ENCODE results near the gene CDC42EP2. TPM values are rescaled to one million over a fixed set of nuclear protein-coding genes. Genes with fewer than 3 reads are reported as not detected.

Gene CDC42EP2, protein sequence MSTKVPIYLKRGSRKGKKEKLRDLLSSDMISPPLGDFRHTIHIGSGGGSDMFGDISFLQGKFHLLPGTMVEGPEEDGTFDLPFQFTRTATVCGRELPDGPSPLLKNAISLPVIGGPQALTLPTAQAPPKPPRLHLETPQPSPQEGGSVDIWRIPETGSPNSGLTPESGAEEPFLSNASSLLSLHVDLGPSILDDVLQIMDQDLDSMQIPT
- total RNA-seq (2022; extraction: Qiagen RNA extraction; ENCODE audit: low read depth): 14.5 to 16.5 TPM (median 14.8 TPM) in 5 replicates

DNA sequence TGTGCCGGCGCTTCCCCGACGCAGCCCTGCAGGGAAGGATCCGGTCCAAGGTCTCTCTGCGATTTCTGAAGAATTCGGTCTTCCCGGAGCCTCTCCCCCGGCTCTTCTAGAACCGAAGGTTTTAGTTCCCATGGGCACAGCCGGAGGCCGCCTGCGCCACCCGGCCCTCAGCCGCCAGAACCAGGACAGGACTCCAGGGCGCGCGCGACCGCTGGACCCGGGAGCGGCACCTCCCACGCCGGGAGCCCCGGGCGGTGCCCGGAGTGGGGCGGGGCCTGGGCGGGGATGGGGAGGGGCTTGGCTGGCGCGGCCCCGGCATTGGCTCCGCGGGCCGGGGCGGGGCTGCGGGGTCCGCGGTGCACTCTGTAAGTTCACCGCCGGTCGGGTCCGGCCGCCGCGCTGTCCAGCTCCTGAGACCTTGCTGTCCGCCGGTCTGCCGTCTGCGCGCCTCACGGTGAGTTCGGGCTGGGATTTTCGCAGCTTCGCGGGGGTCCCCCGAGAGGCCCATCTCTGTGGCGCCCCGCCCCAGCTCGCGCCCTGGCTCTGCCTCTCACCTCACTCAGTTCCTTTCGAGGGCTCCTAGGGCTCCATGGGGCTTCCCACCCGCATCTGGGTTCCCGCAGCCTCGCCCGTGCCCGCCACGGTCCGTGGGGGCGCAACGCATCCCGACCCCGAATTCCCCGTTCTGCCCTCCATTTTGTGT lies at the start of gene CDC42EP2:
TSS of gene CDC42EP2 (plus strand) at position 366 of the 703 bp plus-strand sequence. CDS start 6,033 bp downstream, outside the sequence.

DNA sequence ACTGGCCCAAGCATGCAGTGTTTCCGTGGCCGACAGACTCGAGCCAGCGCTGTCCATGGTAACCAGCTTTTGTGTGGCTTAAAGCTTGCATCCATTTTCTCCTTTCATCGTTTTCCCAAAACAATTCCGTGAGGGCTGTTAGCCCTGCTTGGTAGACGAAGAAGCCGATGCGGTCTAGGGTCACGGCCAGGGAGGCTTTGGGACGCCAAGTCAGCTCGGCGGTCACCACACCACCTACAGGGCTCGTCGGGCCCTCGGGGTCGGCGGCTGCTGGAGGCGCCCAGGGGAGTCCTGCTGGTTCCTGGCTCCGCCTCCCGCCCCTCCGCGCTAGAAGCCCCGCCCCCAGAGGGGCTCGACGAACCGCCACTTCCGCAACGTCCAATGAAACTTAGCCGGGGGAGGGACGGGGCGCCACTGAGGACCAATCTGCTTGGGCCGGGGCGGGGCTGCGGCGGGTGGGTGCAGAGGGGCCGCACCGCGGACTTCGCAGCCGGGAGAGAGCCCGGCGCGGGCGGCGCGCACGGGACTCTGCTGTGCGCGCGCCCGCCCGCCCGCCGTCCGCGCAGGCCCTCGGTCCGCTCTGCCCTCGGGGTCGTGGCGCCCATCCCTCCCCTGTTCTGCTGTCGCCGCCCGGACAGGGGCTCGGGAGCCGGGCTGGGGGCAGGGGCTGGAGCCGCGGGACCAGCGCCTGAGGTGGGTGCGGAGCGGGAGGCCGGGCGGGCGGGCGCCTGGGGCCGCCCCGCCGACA lies 39.8 kb downstream of the CDC42EP2 start, which contains the start of gene TIGD3:
TSS of gene TIGD3 (plus strand) at position 487 of the 748 bp plus-strand sequence. CDS start 1,058 bp downstream, outside the sequence.

Other genes starting within 250 kb of the CDC42EP2 start
- gene CDCA5, start 230.8 kb upstream of the CDC42EP2 start, total RNA-seq (2022; extraction: Qiagen RNA extraction; ENCODE audit: low read depth): 60.5 to 75.2 TPM (median 71.6 TPM) in 5 replicates
- 28.5 to 35.4 TPM (median 33.5 TPM) in 5 replicates for gene ZFPL1, start 230.6 kb upstream of the CDC42EP2 start, total RNA-seq (2022; extraction: Qiagen RNA extraction; ENCODE audit: low read depth)
- gene VPS51, start 218.7 kb upstream of the CDC42EP2 start, total RNA-seq (2022; extraction: Qiagen RNA extraction; ENCODE audit: low read depth): 51.6 to 68.1 TPM (median 56.0 TPM) in 5 replicates
- gene TM7SF2, start 203.0 kb upstream of the CDC42EP2 start, total RNA-seq (2022; extraction: Qiagen RNA extraction; ENCODE audit: low read depth): 4.6 to 9.0 TPM (median 6.1 TPM) in 5 replicates
- 13.2 to 23.0 TPM (median 20.9 TPM) in 5 replicates for gene ZNHIT2, start 197.2 kb upstream of the CDC42EP2 start, total RNA-seq (2022; extraction: Qiagen RNA extraction; ENCODE audit: low read depth)
- gene FAU, start 192.7 kb upstream of the CDC42EP2 start, total RNA-seq (2022; extraction: Qiagen RNA extraction; ENCODE audit: low read depth): 836 to 988 TPM (median 969 TPM) in 5 replicates
- 76.2 to 80.9 TPM (median 77.4 TPM) in 5 replicates for gene MRPL49, start 192.5 kb upstream of the CDC42EP2 start, total RNA-seq (2022; extraction: Qiagen RNA extraction; ENCODE audit: low read depth)
- gene SYVN1, start 180.3 kb upstream of the CDC42EP2 start, total RNA-seq (2022; extraction: Qiagen RNA extraction; ENCODE audit: low read depth): 31.0 to 44.6 TPM (median 42.1 TPM) in 5 replicates
- gene SPDYC, start 144.6 kb upstream of the CDC42EP2 start, total RNA-seq (2022; extraction: Qiagen RNA extraction; ENCODE audit: low read depth): not detected in 5 replicates
- 96.7 to 116 TPM (median 104 TPM) in 5 replicates for gene CAPN1, start 132.9 kb upstream of the CDC42EP2 start, total RNA-seq (2022; extraction: Qiagen RNA extraction; ENCODE audit: low read depth)
- 14.1 to 19.3 TPM (median 15.7 TPM) in 5 replicates for gene POLA2, start 52.9 kb upstream of the CDC42EP2 start, total RNA-seq (2022; extraction: Qiagen RNA extraction; ENCODE audit: low read depth)
- 39.6 to 46.0 TPM (median 41.1 TPM) in 5 replicates for gene DPF2, start 19.0 kb downstream of the CDC42EP2 start, total RNA-seq (2022; extraction: Qiagen RNA extraction; ENCODE audit: low read depth)
- 0.65 to 1.00 TPM (median 0.86 TPM) in 5 replicates for gene TIGD3, start 39.9 kb downstream of the CDC42EP2 start, total RNA-seq (2022; extraction: Qiagen RNA extraction; ENCODE audit: low read depth)
- gene SLC25A45, start 67.8 kb downstream of the CDC42EP2 start, total RNA-seq (2022; extraction: Qiagen RNA extraction; ENCODE audit: low read depth): 10.5 to 12.9 TPM (median 11.5 TPM) in 5 replicates
- gene FRMD8, start 71.8 kb downstream of the CDC42EP2 start, total RNA-seq (2022; extraction: Qiagen RNA extraction; ENCODE audit: low read depth): 42.5 to 52.5 TPM (median 51.4 TPM) in 5 replicates
- gene NEAT1, start 107.9 kb downstream of the CDC42EP2 start, total RNA-seq (2022; extraction: Qiagen RNA extraction; ENCODE audit: low read depth): 133 to 221 TPM (median 217 TPM) in 5 replicates
- 47.2 to 76.6 TPM (median 61.1 TPM) in 5 replicates for gene MALAT1, start 184.2 kb downstream of the CDC42EP2 start, total RNA-seq (2022; extraction: Qiagen RNA extraction; ENCODE audit: low read depth)
- 47.1 to 63.4 TPM (median 58.1 TPM) in 5 replicates for gene SCYL1, start 210.2 kb downstream of the CDC42EP2 start, total RNA-seq (2022; extraction: Qiagen RNA extraction; ENCODE audit: low read depth)
- gene LTBP3, start 243.5 kb downstream of the CDC42EP2 start, total RNA-seq (2022; extraction: Qiagen RNA extraction; ENCODE audit: low read depth): 92.6 to 142 TPM (median 111 TPM) in 5 replicates